ENCODE measurements around the gene IGF1R.

The IGF1R gene

DNA sequence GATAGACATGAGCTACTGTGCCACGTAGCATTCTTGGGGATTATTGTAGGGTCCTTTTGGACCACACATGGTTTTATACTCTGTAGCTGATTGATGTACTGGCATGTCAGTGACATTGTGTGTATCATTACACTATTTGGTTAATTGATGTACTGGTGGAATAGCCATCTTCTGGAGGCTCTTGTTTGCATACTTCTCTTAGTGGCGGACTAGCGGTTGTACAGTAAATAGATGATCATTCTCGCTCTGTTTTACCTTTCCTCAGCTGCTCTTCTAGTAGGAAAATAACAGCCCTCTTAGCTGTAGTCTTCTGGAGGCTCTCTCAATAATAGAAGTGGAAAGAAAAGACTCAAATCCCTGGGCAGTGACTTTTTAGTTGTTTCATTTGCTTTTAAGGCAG, 24.8 kb downstream of the IGF1R start:
- DNase-seq, result no peak

DNA sequence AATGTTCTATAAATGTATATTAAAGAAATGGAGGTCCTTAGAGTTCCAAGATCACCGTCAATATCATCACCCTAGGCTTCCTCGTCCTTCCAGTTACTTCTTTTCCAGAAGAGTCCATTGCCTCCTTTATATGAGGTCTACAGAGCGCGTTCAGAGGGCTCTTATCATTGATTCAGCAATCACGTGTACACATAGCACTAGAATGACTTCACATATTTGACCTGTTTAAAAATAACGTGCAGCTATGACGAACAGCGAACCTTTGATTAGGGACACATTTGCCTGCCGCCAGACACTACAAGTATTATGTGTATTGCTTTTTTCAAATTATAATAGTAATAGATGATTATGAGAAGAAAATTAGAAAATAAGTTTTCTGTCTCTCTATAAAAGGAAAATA, 26.0 kb downstream of the IGF1R start:
- DNase-seq, result no peak

DNA sequence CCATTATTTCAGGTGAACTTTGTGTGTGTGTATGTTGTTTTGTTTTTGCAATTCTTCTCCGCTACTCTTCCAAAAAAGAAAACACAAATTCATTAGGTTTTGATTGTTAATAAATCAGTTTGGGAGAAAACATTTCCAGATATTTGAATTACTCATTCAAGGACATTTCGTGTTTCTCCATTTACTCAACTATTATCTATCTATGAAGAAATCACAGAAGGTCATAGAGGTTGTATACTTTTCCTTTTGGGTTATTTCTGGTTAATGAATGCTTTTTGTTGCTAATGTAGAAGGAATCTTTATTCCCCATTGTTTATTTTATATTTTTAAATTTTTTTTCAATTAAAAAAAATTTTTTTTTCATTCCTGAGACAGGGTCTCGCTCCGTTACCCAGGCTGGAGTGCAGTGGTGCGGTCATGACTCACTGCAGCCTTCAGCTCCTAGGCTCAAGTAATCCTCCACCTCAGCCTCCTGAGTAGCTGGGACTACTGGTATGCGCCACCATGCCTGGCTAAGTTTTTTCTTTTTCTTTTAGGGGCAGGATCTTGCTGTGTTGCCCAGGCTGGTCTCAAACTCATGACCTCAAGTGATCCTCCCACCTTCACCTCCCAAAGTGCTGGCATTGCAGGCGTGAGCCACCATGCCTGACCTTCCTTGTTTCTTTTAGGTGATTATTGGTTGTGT, 28.4 kb downstream of the IGF1R start:
- no peak for DNase-seq

- no peak for DNase-seq
Measured at GRCh38 chr15:98677345-98678059, 29.2 kb downstream of the IGF1R start.

DNA sequence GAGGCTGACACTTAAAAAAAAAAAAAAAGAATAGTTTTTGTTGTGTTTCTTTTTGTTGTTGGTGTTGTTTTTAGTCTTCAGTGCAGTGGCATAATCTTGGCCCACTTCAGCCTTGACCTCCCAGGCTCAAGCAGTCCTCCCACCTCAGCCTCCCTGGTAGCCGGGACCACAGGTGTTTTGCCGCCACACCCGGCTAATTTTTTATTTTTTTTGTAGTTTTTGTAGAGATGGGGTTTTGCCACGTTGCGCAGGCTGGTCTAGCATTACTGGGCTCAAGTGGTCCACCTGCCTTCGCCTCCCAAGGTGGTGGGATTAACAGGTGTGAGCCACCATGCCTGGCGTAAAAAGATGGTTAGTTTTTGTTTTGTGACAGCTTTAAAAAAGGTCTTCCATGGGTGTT, 30.1 kb downstream of the IGF1R start:
- no peak for DNase-seq

DNA sequence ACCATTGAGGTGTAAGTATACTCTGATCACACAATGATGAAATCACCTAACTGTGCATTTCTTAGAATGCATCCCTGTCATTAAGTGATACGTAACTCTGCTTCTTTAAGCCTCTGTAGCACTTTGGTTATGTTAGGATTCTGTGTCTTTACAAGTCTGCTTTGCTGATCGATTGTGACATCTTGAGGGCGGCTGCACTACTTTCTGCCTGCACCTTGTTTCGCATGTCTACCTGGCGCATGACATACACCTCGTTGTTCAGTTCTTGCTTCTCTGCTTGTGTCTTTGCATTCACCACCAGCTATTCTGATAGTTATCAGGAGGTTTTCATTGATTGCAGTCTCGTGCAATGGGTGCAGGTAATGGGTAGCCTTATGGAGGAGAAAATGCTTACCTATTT, 32.7 kb downstream of the IGF1R start:
- no peak for DNase-seq

- DNase-seq, result no peak
Measured at GRCh38 chr15:98682992-98683701, 34.8 kb downstream of the IGF1R start.

DNA sequence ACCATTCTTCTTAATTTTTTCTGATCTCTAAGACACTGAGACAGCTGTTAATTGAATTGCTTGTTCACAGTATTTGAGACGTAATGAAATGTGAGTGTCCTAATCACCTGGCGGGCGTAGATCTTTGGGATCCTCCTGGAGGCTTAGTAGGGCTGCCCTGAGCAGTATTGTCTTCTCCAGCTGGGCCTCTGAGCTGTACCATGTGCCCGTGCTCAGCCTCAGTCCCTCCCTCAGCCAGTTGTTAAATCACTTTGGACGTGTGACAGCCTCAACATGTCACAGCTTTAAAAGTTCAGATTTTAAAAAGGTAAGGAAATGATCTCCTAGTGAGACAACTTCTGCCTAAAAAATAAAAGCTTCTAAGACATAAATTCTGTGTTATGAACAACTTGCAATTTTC, 35.5 kb downstream of the IGF1R start:
- no peak for DNase-seq

DNA sequence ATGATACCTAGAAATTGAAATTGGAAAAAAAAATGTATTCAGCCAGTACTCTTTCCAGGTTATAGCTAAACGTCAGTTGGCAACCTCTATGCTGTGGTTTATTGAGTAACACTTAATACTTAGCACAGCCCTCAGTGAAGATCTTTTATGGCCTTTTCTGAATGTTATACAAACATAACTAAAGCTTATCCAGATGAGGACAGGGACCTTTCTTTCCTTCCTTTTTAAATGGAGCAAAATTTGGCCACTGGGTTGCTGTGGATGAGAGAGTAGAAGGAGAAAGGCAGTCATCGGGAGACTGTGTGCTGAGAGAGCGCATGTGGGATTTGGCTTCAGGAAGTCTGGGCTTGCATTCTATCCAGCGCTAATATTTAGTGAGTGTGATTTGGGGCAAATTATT, 36.1 kb downstream of the IGF1R start:
- no peak for DNase-seq

DNA sequence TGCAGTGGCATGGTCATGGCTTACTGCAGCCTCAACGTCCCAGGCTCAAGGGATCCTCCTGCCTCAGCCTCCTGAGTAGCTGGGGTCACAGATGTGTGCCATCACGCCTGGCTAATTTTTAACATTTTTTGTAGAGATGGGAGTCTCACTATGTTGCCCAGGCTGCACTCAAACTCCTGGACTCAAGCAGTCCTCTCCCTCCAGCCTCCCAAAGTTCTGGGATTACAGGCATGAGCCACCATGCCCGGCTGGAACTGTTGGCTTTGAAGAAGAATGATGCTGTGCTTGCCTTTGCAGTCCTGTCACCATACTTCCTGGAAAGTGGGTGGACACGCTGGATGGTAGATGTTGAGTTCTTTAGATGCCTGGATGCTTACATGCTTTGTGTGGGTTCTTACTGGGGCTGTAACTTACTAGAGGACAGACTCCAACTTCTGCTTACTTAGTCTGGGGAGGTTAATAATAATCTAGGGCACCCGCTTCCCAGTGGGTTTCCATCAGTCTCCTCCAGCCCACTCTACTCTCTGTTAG, 36.7 kb downstream of the IGF1R start:
- no peak for DNase-seq

- no peak for DNase-seq
Measured at GRCh38 chr15:98686983-98687382, 38.6 kb downstream of the IGF1R start.

GRCh38 chr15:98689431-98689861, 41.1 kb downstream of the IGF1R start:
- DNase-seq, result no peak

DNA sequence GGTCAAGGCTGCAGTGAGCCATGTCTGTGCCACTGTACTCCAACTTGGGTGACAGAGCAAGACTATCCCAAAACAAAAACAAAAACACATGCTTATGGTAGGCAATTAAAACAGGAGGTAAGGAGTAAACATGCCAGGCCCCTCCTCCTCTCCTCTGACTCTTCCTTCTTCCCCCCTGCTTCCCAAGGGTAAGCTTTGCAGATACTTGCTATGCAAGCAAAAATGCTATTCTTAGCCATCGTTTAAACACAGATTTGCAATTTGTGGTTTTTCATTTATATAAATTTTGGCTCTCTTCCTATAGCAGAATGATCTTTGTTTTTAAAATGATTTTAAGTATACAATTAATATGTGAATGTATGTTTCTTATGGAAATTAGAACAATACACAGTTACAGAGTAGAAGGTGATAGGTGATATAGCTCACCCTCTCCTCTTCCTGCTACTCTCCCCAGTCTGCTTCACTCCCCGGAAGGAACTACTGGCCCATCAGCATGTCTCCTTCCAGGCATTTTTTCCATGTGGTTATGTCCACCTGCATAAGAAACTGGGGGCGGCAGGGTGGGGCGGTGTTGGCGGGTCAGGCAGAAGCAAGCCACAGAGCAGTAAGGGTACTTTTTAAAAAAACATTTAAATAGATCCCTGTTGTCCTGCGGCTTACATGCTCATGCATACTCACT, 42.1 kb downstream of the IGF1R start:
- DNase-seq, result no peak

GRCh38 chr15:98692213-98692612, 43.9 kb downstream of the IGF1R start:
- no peak for DNase-seq

- DNase-seq, result no peak
Measured at GRCh38 chr15:98694161-98694560, 45.8 kb downstream of the IGF1R start.

DNA sequence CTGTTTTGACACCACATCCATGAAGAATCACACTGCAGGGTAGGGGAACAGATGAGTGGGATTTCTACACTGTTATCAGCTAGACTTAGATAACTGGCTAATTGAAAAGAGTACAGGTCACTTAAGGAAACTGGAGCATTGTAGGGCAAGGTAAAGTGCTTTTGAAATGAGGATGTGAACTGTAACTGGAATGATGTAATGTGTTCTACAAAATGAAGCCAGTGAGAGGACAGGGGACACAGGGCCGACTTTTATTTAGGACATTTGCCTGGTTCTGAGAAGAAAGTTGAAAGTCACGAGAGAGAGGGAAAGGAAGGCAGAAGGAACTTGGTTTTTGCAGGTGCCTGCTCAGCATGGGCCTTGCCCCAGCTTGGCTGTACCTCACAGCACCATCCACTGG, 50.5 kb downstream of the IGF1R start:
- no peak for DNase-seq

- no peak for DNase-seq
Measured at GRCh38 chr15:98699591-98700424, 51.5 kb downstream of the IGF1R start.

GRCh38 chr15:98700519-98700918, 52.2 kb downstream of the IGF1R start:
- DNase-seq, result no peak

- DNase-seq, result no peak
Measured at GRCh38 chr15:98703126-98703685, 54.9 kb downstream of the IGF1R start.

DNA sequence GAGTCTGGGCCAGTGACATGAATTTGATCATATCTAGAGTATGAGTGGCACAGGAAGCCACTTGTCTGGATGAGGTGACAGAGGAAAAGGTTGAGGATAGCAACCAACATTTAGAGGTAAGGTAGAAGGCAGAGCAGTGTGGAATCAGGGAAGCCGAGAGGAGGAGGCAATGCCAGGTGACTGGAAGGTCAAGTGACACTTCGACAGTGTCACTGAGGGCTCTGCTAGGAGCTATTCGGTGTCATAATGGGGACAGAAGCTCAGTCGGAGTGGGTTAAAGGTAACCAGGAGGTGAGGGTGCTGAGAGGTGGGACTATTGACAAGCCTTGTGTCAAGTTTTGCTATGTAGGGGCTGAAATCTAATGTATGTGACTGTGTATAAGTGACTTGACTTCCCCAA, 56.7 kb downstream of the IGF1R start:
- no peak for DNase-seq

GRCh38 chr15:98706387-98706786, 58.0 kb downstream of the IGF1R start:
- no peak for DNase-seq

GRCh38 chr15:98706986-98707385, 58.6 kb downstream of the IGF1R start:
- DNase-seq, result no peak
